Left lobe of liver (tissue), 2 donors: ENCODE measurements around the gene CNTLN. TPM values are rescaled to one million over a fixed set of nuclear protein-coding genes. Genes with fewer than 3 reads are reported as not detected.
"Not testable (repeated sequence)": the region's sequence is repeated elsewhere in the genome, so short reads cannot be mapped to it uniquely, and the experiment has no call there.

ENCODE experiments used
- ATAC-seq: fragments of 200-7000 bp; cut with Tn5 transposase; one replicate; pipeline ENCODE4 v1.9.1; 2020; ENCODE audit warnings: mild to moderate bottlenecking, moderate library complexity
- DNase-seq: peaks from one replicate; pipeline ENCODE4 v3.0.0-alpha.2; 2020; ENCODE audit warnings: low spot score
- total RNA-seq: library from RNA; stranded (reverse); gene quantifications from one replicate; pipeline ENCODE4 v1.2.1, GENCODE V29; 2021
- donor health status: DM: no; HTN: no; CAD: no; lungs with moderate emphysema.
- donor health status: DM: no; HTN: yes; CAD: no.

Gene CNTLN
- total RNA-seq, 1 donor from 2014 or later: 8.5 TPM

GRCh38 chr9:17185481-17186029 is 50.7 kb downstream of the CNTLN start:
- DNase-seq (no peak), ATAC-seq (no peak)

- no peak for ATAC-seq
- no peak for DNase-seq
These were observed 56.2 kb downstream of the CNTLN start for GRCh38 chr9:17191082-17191481.

- ATAC-seq (peak; percentile 16), DNase-seq (no peak)
These were observed 69.8 kb downstream of the CNTLN start for GRCh38 chr9:17204611-17205152.

GRCh38 chr9:17216011-17216410 is 81.2 kb downstream of the CNTLN start:
- no peak for ATAC-seq

GRCh38 chr9:17216646-17217045 is 81.8 kb downstream of the CNTLN start:
- ATAC-seq (no peak), DNase-seq (no peak)

More at GRCh38 chr9:17216011-17216410, 81.2 kb downstream of the CNTLN start:
- DNase-seq: no peak

- no peak for DNase-seq
- peak; percentile 47 for ATAC-seq
These were observed 82.4 kb downstream of the CNTLN start for GRCh38 chr9:17217272-17217671.

- ATAC-seq (no peak), DNase-seq (no peak)
These were observed 84.4 kb downstream of the CNTLN start for GRCh38 chr9:17219261-17219660.

- DNase-seq (no peak), ATAC-seq (no peak)
These were observed 88.1 kb downstream of the CNTLN start for GRCh38 chr9:17222932-17223331.

- ATAC-seq (no peak), DNase-seq (no peak)
These were observed 90.6 kb downstream of the CNTLN start for GRCh38 chr9:17225407-17225806.

GRCh38 chr9:17229945-17230560 is 95.2 kb downstream of the CNTLN start:
- peak; percentile 32 for ATAC-seq
- no peak for DNase-seq

GRCh38 chr9:17230646-17231045 is 95.8 kb downstream of the CNTLN start:
- peak; percentile 45 for DNase-seq
- ATAC-seq: peak; percentile 90

- ATAC-seq: peak; percentile 37
- DNase-seq: no peak
These were observed 101.3 kb downstream of the CNTLN start for GRCh38 chr9:17236147-17236546.

- no peak for DNase-seq
- ATAC-seq: no peak
These were observed 111.9 kb downstream of the CNTLN start for GRCh38 chr9:17246770-17247169.

- DNase-seq (no peak), ATAC-seq (no peak)
These were observed 116.3 kb downstream of the CNTLN start for GRCh38 chr9:17251100-17251499.

GRCh38 chr9:17268531-17269188 is 133.8 kb downstream of the CNTLN start:
- ATAC-seq, DNase-seq: not testable (repeated sequence)

GRCh38 chr9:17269799-17270198 is 135.0 kb downstream of the CNTLN start:
- ATAC-seq (no peak), DNase-seq (no peak)

- ATAC-seq: no peak
- DNase-seq: no peak
These were observed 137.7 kb downstream of the CNTLN start for GRCh38 chr9:17272536-17272935.

- DNase-seq (no peak), ATAC-seq (no peak)
These were observed 145.6 kb downstream of the CNTLN start for GRCh38 chr9:17280350-17281012.

- DNase-seq, ATAC-seq: not testable (repeated sequence)
These were observed 155.8 kb downstream of the CNTLN start for GRCh38 chr9:17290673-17291072.

GRCh38 chr9:17291766-17292165 is 156.9 kb downstream of the CNTLN start:
- ATAC-seq: no peak

GRCh38 chr9:17293685-17294084 is 158.8 kb downstream of the CNTLN start:
- ATAC-seq (no peak), DNase-seq (no peak)

More at GRCh38 chr9:17291766-17292165, 156.9 kb downstream of the CNTLN start:
- no peak for DNase-seq
